Peyer's patch (tissue), 4 donors: ENCODE data around the gene CCR7.

Experiments
- CTCF ChIP-seq, 6 experiments: fragments of 450-650 bp in 4 of 6; fragments of 200-600 bp in 2 of 6; sonication (generic) in 1 of 6; IDR thresholded peaks; one replicate each; pipeline ENCODE4 v1.5.1; 2017 to 2019; ENCODE audit warnings: antibody characterized with exemption in 6 of 6, mild to moderate bottlenecking in 3 of 6, moderate library complexity in 1 of 6
- POLR2A ChIP-seq, 2 donors: fragments of 450-650 bp; IDR thresholded peaks; one replicate each; pipeline ENCODE4 v1.5.1; 2017; ENCODE audit warnings: antibody characterized with exemption in 2 of 2, mild to moderate bottlenecking in 2 of 2, moderate library complexity in 2 of 2

GRCh38 chr17:40547079-40547784 is 18.0 kb downstream of the CCR7 start:
- TF ChIP-seq CTCF (IDR thresholded peaks at IDR 0.05): no peak
- TF ChIP-seq POLR2A (IDR thresholded peaks at IDR 0.05): no peak
